IMR-90 (cell line): ENCODE results near the gene RFT1. TPM values are rescaled to one million over a fixed set of nuclear protein-coding genes. Genes with fewer than 3 reads are reported as not detected.
A peak's percentile ranks its signal among the peaks of the same experiment; 100 is the strongest.

Source experiments
- ATAC-seq: fragments of 200-7000 bp; cut with Tn5 transposase; 2 replicates; pipeline ENCODE4 v1.9.1; 2020; ENCODE audit warnings: low read depth, mild to moderate bottlenecking, moderate library complexity
- BruUV-seq: library from RNA; stranded (reverse); fragments of 400-500 nt; replicated peaks from 2 replicates; lab custom pipeline; 2021; lab: Mats Ljungman, UMichigan
- CTCF ChIA-PET: fragments of 300-600 bp; formaldehyde crosslinking; extraction: SDS; loops from one replicate; lab custom pipeline; 2021; ENCODE audit warnings: antibody characterized with exemption; lab: Yijun Ruan, JAX
- POLR2A ChIA-PET: fragments of 300-600 bp; sonication (Branson Sonifier 250); formaldehyde crosslinking; loops from one replicate; lab custom pipeline; 2022; ENCODE audit warnings: antibody characterized with exemption; ENCODE audit not compliant: unreplicated experiment; lab: Charles Lee
- DNase-seq: peaks from one replicate; pipeline ENCODE4 v3.0.0; 2013
- H2AFZ ChIP-seq: replicated peaks from 2 replicates; pipeline ENCODE3; 2013; ENCODE audit warnings: low read length, mild to moderate bottlenecking; ENCODE audit not compliant: poor library complexity
- H2AK5ac ChIP-seq: 2 replicates; pipeline ENCODE4 v1.6.1; 2013; ENCODE audit warnings: low read depth, low read length, inconsistent platforms
- H2AK9ac ChIP-seq: replicated peaks from 2 replicates; pipeline ENCODE3; 2013; ENCODE audit warnings: mild to moderate bottlenecking, low read depth, low read length, moderate library complexity; ENCODE audit not compliant: poor library complexity
- H2BK120ac ChIP-seq: 2 replicates; pipeline ENCODE4 v1.6.1; 2013; ENCODE audit warnings: low read depth, low read length, inconsistent platforms
- H2BK15ac ChIP-seq: 3 replicates; pipeline ENCODE4 v1.6.1; 2013; ENCODE audit warnings: low read depth, low read length, inconsistent platforms
- H2BK20ac ChIP-seq: 2 replicates; pipeline ENCODE4 v1.6.1; 2013; ENCODE audit warnings: low read depth, mild to moderate bottlenecking, inconsistent platforms, low read length, moderate library complexity
- H2BK5ac ChIP-seq: 2 replicates; pipeline ENCODE4 v1.6.1; 2013; ENCODE audit warnings: mild to moderate bottlenecking, low read depth, low read length, inconsistent platforms; ENCODE audit not compliant: poor library complexity, severe bottlenecking
- H3K14ac ChIP-seq: replicated peaks from 2 replicates; pipeline ENCODE4 v1.6.1; 2013; ENCODE audit warnings: low read depth, low read length, inconsistent platforms
- H3K18ac ChIP-seq: 2 replicates; pipeline ENCODE4 v1.6.1; 2013; ENCODE audit warnings: low read depth, low read length, control low read depth
- H3K23ac ChIP-seq: 2 replicates; pipeline ENCODE4 v1.6.1; 2013; ENCODE audit warnings: low read depth, low read length, inconsistent platforms
- H3K27ac ChIP-seq: 2 replicates; pipeline ENCODE4 v1.5.1; 2013; ENCODE audit warnings: mild to moderate bottlenecking, control low read depth, low read length; ENCODE audit not compliant: insufficient read depth
- H3K27me3 ChIP-seq: 2 replicates; pipeline ENCODE4 v1.6.1; 2013; ENCODE audit warnings: low read length; ENCODE audit not compliant: control insufficient read depth, insufficient read depth
- H3K36me3 ChIP-seq: 2 replicates; pipeline ENCODE4 v1.6.1; 2013; ENCODE audit warnings: low read length, mixed read lengths; ENCODE audit not compliant: control insufficient read depth, insufficient read depth
- H3K4ac ChIP-seq: 2 replicates; pipeline ENCODE4 v1.6.1; 2013; ENCODE audit warnings: low read depth, low read length, inconsistent platforms
- H3K4me1 ChIP-seq: 2 replicates; pipeline ENCODE4 v1.6.1; 2013; ENCODE audit warnings: low read length, mixed read lengths; ENCODE audit not compliant: control insufficient read depth, insufficient read depth
- H3K4me2 ChIP-seq: 2 replicates; pipeline ENCODE4 v1.6.1; 2013; ENCODE audit warnings: low read depth, mild to moderate bottlenecking, control low read depth, low read length, moderate library complexity
- H3K4me3 ChIP-seq: 2 replicates; pipeline ENCODE4 v1.5.1; 2013; ENCODE audit warnings: low read depth, mild to moderate bottlenecking, control low read depth, low read length, moderate library complexity; ENCODE audit not compliant: insufficient read depth
- H3K56ac ChIP-seq: 2 replicates; pipeline ENCODE4 v1.6.1; 2013; ENCODE audit warnings: low read length, inconsistent platforms; ENCODE audit not compliant: insufficient read depth; ENCODE audit errors: extremely low read depth
- H3K79me1 ChIP-seq, 2 experiments: 2 replicates each; pipeline ENCODE4 v1.6.1; 2013; ENCODE audit warnings: low read length in 2 of 2, inconsistent platforms in 1 of 2, low read depth in 1 of 2
- H3K9ac ChIP-seq: 2 replicates; pipeline ENCODE4 v1.6.1; 2013; ENCODE audit warnings: low read depth, low read length, control low read depth
- H3K9me1 ChIP-seq: 2 replicates; pipeline ENCODE4 v1.6.1; 2013; ENCODE audit warnings: low read length, inconsistent platforms; ENCODE audit not compliant: insufficient read depth
- H3K9me3 ChIP-seq: 2 replicates; pipeline ENCODE4 v1.6.1; 2013; ENCODE audit warnings: low read length; ENCODE audit not compliant: control insufficient read depth, insufficient read depth
- H4K20me1 ChIP-seq: 2 replicates; pipeline ENCODE4 v1.6.1; 2013; ENCODE audit warnings: low read length, inconsistent platforms; ENCODE audit not compliant: insufficient read depth
- H4K5ac ChIP-seq: 2 replicates; pipeline ENCODE4 v1.6.1; 2013; ENCODE audit warnings: mild to moderate bottlenecking, low read depth, low read length, control low read depth
- H4K8ac ChIP-seq, 2 experiments: 2 replicates each; pipeline ENCODE4 v1.6.1; 2013; ENCODE audit warnings: low read depth in 2 of 2, low read length in 2 of 2, control low read depth in 1 of 2, inconsistent platforms in 1 of 2
- H4K91ac ChIP-seq: 2 replicates; pipeline ENCODE4 v1.6.1; 2013; ENCODE audit warnings: low read depth, low read length, inconsistent platforms; ENCODE audit not compliant: insufficient read depth
- BHLHE40 ChIP-seq: fragments of 150-350 bp; IDR thresholded peaks from 2 replicates; pipeline ENCODE4 v1.6.1; 2016; ENCODE audit warnings: mild to moderate bottlenecking, low read depth, low read length
- CEBPB ChIP-seq: IDR thresholded peaks from 2 replicates; pipeline ENCODE4 v1.6.1; 2012; ENCODE audit warnings: low read depth, low read length, improper control_type of control experiment
- CHD1 ChIP-seq: IDR thresholded peaks from 2 replicates; pipeline ENCODE4 v1.6.1; 2012; ENCODE audit warnings: low read depth, low read length, improper control_type of control experiment
- ELK1 ChIP-seq: fragments of 150-350 bp; IDR thresholded peaks from 2 replicates; pipeline ENCODE4 v1.6.1; 2016; ENCODE audit warnings: low read depth, mild to moderate bottlenecking, low read length, moderate library complexity, borderline replicate concordance
- FOS ChIP-seq: fragments of 150-350 bp; IDR thresholded peaks from 2 replicates; pipeline ENCODE4 v1.6.1; 2016; ENCODE audit warnings: low read depth, low read length
- MAFK ChIP-seq: IDR thresholded peaks from 2 replicates; pipeline ENCODE4 v1.6.1; 2012; ENCODE audit warnings: low read depth, low read length, improper control_type of control experiment
- MAZ ChIP-seq: IDR thresholded peaks from 2 replicates; pipeline ENCODE4 v1.6.1; 2012; ENCODE audit warnings: low read depth, mild to moderate bottlenecking, low read length, improper control_type of control experiment, moderate library complexity, borderline replicate concordance
- MXI1 ChIP-seq: IDR thresholded peaks from 2 replicates; pipeline ENCODE4 v1.6.1; 2012; ENCODE audit warnings: low read depth, mild to moderate bottlenecking, low read length, moderate library complexity, borderline replicate concordance
- NFE2L2 ChIP-seq: fragments of 150-350 bp; IDR thresholded peaks from 2 replicates; pipeline ENCODE4 v1.6.1; 2016; ENCODE audit warnings: low read depth, mild to moderate bottlenecking, low read length
- POLR2A ChIP-seq: IDR thresholded peaks from 2 replicates; pipeline ENCODE4 v1.6.1; 2012; ENCODE audit warnings: mild to moderate bottlenecking, low read depth, low read length
- RAD21 ChIP-seq: IDR thresholded peaks from 2 replicates; pipeline ENCODE4 v1.6.1; 2012; ENCODE audit warnings: low read length, improper control_type of control experiment
- RCOR1 ChIP-seq: IDR thresholded peaks from 2 replicates; pipeline ENCODE4 v1.6.1; 2012; ENCODE audit warnings: mild to moderate bottlenecking, low read length, improper control_type of control experiment; ENCODE audit not compliant: insufficient replicate concordance
- RFX5 ChIP-seq: IDR thresholded peaks from 2 replicates; pipeline ENCODE4 v1.8.0; 2012; ENCODE audit warnings: low read depth, mild to moderate bottlenecking, low read length, moderate library complexity
- SMC3 ChIP-seq: fragments of 150-350 bp; IDR thresholded peaks from 2 replicates; pipeline ENCODE4 v1.6.1; 2016; ENCODE audit warnings: low read depth, mild to moderate bottlenecking, antibody characterized with exemption, low read length, moderate library complexity
- USF2 ChIP-seq: fragments of 150-350 bp; IDR thresholded peaks from 2 replicates; pipeline ENCODE4 v1.6.1; 2017; ENCODE audit warnings: mild to moderate bottlenecking, antibody characterized with exemption, low read length, low read depth
- WGBS, 2 experiments: methylation state at CpG; one replicate each; pipeline versions ENCODE4 v1.1.5 to v1.1.7; 2013; ENCODE audit warnings: missing lambda C conversion rate in 2 of 2; ENCODE audit not compliant: insufficient read length in 1 of 2; ENCODE audit errors: extremely low coverage in 2 of 2; 5-methylcytosine and 5-hydroxymethylcytosine counted together
- dilution Hi-C: fragments of 300-500 bp; cut with HindIII; formaldehyde crosslinking; loops from one replicate; pipeline ENCODE4 v1.14.3; 2018; ENCODE audit warnings: low sequenced_read_pairs; ENCODE audit not compliant: unreplicated experiment
- in situ Hi-C: fragments of 300-500 bp; cut with MboI; formaldehyde crosslinking; loops from 3 replicates; pipeline ENCODE4 v1.14.3; 2019; ENCODE audit warnings: low sequenced_read_pairs, inconsistent platforms, mixed read lengths
- intact Hi-C: fragments of 100-400 bp; cut with micrococcal nuclease; formaldehyde crosslinking; loops from 2 replicates; pipeline ENCODE4 v1.10.0; 2022
- polyA plus RNA-seq, 3 experiments: library from polyadenylated mRNA; depleted of rRNA; stranded (reverse); fragments of >200 nt; gene quantifications; 2 replicates each; pipeline ENCODE4 v1.2.3, GENCODE V29; 2012; ENCODE audit warnings: low replicate concordance in 1 of 3
- total RNA-seq: library from RNA; depleted of rRNA; stranded (reverse); fragments of >200 nt; gene quantifications from 2 replicates; pipeline ENCODE4 v1.2.3, GENCODE V29; 2012
- TF ChIP-seq, protein P1 (sequence below): conservative IDR thresholded peaks from 2 replicates; pipeline ENCODE4 v1.5.1; 2012; ENCODE audit warnings: mild to moderate bottlenecking, low read depth, low read length, improper control_type of control experiment

The RFT1 gene
- total and polyA plus RNA-seq, 2 of the 4 experiments (the other 2 are of a cell fraction), result 14.5 to 23.5 TPM

- TF ChIP-seq RAD21, result no peak
- TF ChIP-seq SMC3, result no peak
- TF ChIP-seq MAFK, result no peak
- TF ChIP-seq POLR2A, result no peak
- no peak for TF ChIP-seq MAZ
- TF ChIP-seq, protein P1, sequence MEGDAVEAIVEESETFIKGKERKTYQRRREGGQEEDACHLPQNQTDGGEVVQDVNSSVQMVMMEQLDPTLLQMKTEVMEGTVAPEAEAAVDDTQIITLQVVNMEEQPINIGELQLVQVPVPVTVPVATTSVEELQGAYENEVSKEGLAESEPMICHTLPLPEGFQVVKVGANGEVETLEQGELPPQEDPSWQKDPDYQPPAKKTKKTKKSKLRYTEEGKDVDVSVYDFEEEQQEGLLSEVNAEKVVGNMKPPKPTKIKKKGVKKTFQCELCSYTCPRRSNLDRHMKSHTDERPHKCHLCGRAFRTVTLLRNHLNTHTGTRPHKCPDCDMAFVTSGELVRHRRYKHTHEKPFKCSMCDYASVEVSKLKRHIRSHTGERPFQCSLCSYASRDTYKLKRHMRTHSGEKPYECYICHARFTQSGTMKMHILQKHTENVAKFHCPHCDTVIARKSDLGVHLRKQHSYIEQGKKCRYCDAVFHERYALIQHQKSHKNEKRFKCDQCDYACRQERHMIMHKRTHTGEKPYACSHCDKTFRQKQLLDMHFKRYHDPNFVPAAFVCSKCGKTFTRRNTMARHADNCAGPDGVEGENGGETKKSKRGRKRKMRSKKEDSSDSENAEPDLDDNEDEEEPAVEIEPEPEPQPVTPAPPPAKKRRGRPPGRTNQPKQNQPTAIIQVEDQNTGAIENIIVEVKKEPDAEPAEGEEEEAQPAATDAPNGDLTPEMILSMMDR, result no peak
- no peak for TF ChIP-seq BHLHE40
- no peak for TF ChIP-seq CHD1
- TF ChIP-seq MXI1, result no peak
- no peak for TF ChIP-seq ELK1
- no peak for TF ChIP-seq USF2
- TF ChIP-seq NFE2L2, result no peak
- no peak for TF ChIP-seq CEBPB
- TF ChIP-seq RFX5, result no peak
- no peak for TF ChIP-seq FOS
- no peak for TF ChIP-seq RCOR1
These were observed 21.2 kb upstream of the RFT1 start for GRCh38 chr3:53151465-53151864.

More at GRCh38 chr3:53151465-53151864, 21.2 kb upstream of the RFT1 start:
- Histone ChIP-seq H3K4ac (no peak overlapping the region), H3K4me2 (no peak overlapping the region), H2AFZ (peak overlapping the region; percentile 43), H4K20me1 (no peaks in the 10 kb centered on the region), H3K14ac (no peak overlapping the region), H4K91ac (no peak overlapping the region), H3K27ac (no peak overlapping the region), H2BK15ac (no peak overlapping the region), H3K18ac (no peak overlapping the region), H4K5ac (no peak overlapping the region), H3K79me1 (no peaks in the 10 kb centered on the region), H2BK20ac (no peak overlapping the region), H3K9me1 (no peaks in the 10 kb centered on the region), H4K8ac (no peak overlapping the region), H3K4me3 (no peak overlapping the region), H3K23ac (no peak overlapping the region), H3K9me3 (no peaks in the 10 kb centered on the region), H2AK9ac (no peak overlapping the region), H3K9ac (no peak overlapping the region), H3K36me3 (no peaks in the 10 kb centered on the region), H2BK5ac (no peak overlapping the region), H2BK120ac (no peak overlapping the region), H3K4me1 (peaks cover 5% of the 10 kb centered on the region), H3K56ac (no peak overlapping the region), H2AK5ac (no peak overlapping the region), H3K27me3 (peaks cover 22% of the 10 kb centered on the region)
- in situ Hi-C loops, result no loop called here
- dilution Hi-C loops, result no loop called here
- no peak for DNase-seq
- BruUV-seq, result no TSS peak
- no peak for ATAC-seq
- ChIA-PET CTCF (no interaction called here), POLR2A (no interaction called here)
- intact Hi-C loops, result no loop called here
- WGBS, 2 experiments, result no CpG with 5 or more reads among the region's 5 CpGs
